ENCODE measurements around the gene XPC. TPM values are rescaled to one million over a fixed set of nuclear protein-coding genes. Genes with fewer than 3 reads are reported as not detected.
A peak's percentile ranks its signal among the peaks of the same experiment; 100 is the strongest.
"Not testable (repeated sequence)": the region's sequence is repeated elsewhere in the genome, so short reads cannot be mapped to it uniquely, and the experiment has no call there.

The XPC gene
- 30.9 TPM for total RNA-seq (2013)
- 10 to 100 TPM; 13.4 to 22.0 (median 15.5) TPM for polyA plus RNA-seq
- 18.8 and 25.9 TPM in 2 replicates for polyA minus RNA-seq
- 7.8 to 50.6 (median 29.8) reads per million in 11 experiments for total RNA-seq

- WGBS (ENCODE audit: insufficient coverage) = under 1% methylated on average over 67 of the region's 78 CpGs
- intact Hi-C loops (cut with micrococcal nuclease) = loop anchor here (1.0 to 5.0 kb wide), 4 partner anchors 36 to 769 kb away; partner anchors contain the start of genes CCDC174 (in 1 of the 2), CHCHD4 (in 1 of the 2) and NR2C2 (in 1 of the 2)
- H3K4me3 Mint-ChIP-seq = peak within 1 kb of the TSS; percentile 92 to 97
- Histone ChIP-seq H3K9me3 (replicated peaks in 1 of 2; ENCODE audit: control insufficient read depth in 1 of 2, insufficient read depth in 1 of 2, low read length in 2 of 2) (no peaks in the 10 kb centered on the region), H3K4me1 (ENCODE audit: control insufficient read depth in 1 of 2, insufficient read depth in 2 of 2, low read length in 2 of 2) (peaks cover 14 to 21% of the 10 kb centered on the region in 2 donors), H3K79me2 (ENCODE audit: insufficient read depth, low read length) (peaks cover 52% of the 10 kb centered on the region), H3K4me2 (replicated peaks; ENCODE audit: extremely low read depth, low read length, poor library complexity, severe bottlenecking) (peak within 1 kb of the TSS; percentile 88), H2AFZ (ENCODE audit: insufficient read depth, low read depth, low read length, poor library complexity, severe bottlenecking) (peak within 1 kb of the TSS; percentile 93), H3K4me3 (replicated peaks in 1 of 3; ENCODE audit: low read depth in 2 of 3, low read length in 3 of 3) (peak within 1 kb of the TSS; percentile 55 to 93 (median 87)), H3K36me3 (replicated peaks in 1 of 2; ENCODE audit: control insufficient read depth in 1 of 2, insufficient read depth in 2 of 2, low read length in 2 of 2) (peaks cover 24 to 26% of the 10 kb centered on the region in 2 donors), H3K27me3 (ENCODE audit: control insufficient read depth in 2 of 2, insufficient read depth in 2 of 2, low read length in 2 of 2) (no peaks in the 10 kb centered on the region), H3K27ac (ENCODE audit: low read depth in 1 of 2, low read length in 2 of 2) (peak within 1 kb of the TSS; percentile 61 to 94), H4K20me1 (ENCODE audit: insufficient read depth, low read length) (peaks cover 5% of the 10 kb centered on the region), H3K9ac (ENCODE audit: insufficient read depth, low read length, poor library complexity, severe bottlenecking) (peak within 1 kb of the TSS; percentile 95)
- H3K36me3 Mint-ChIP-seq = peaks cover 16 to 21% of the 10 kb centered on the region in 2 donors
- no peak for TF ChIP-seq CTCF (IDR thresholded peaks at IDR 0.05)
- H3K27me3 Mint-ChIP-seq (ENCODE audit: low read depth in 3 of 3) = peaks cover 0 to 5% (median 0%) of the 10 kb centered on the region in 3 donors
- peak within 1 kb of the TSS; percentile 95 to 100 (median 98) for H3K27ac Mint-ChIP-seq
- DNase-seq = peak; percentile 98 to 99 (median 98)
- peaks cover 0 to 3% (median 0%) of the 10 kb centered on the region in 7 donors for H3K9me3 Mint-ChIP-seq
- peaks cover 34% of the 10 kb centered on the region for H3K4me1 Mint-ChIP-seq
These were observed at the start of gene XPC, which contains the start of gene LSM3 for GRCh38 chr3:14178247-14179113. Gene XPC, minus strand, starts transcription at chr3:14178601. Its CDS starts 33 bp downstream, at chr3:14178568. Gene LSM3, plus strand, starts transcription at chr3:14178817. Its CDS starts 44 bp downstream, at chr3:14178861.

GRCh38 chr3:14227856-14228255 lies 49.5 kb upstream of the XPC start:
- H3K27me3 ChIP-seq (ENCODE audit: control insufficient read depth in 2 of 2, insufficient read depth in 2 of 2, low read length in 2 of 2) = no peaks in the 10 kb centered on the region
- H3K4me3 ChIP-seq (replicated peaks in 1 of 3; ENCODE audit: low read depth in 2 of 3, low read length in 3 of 3) = no peak overlapping the region
- 92% methylated on average over 1 of the region's 1 CpG for WGBS (ENCODE audit: insufficient coverage)
- H3K9me3 Mint-ChIP-seq = peaks cover 0 to 3% (median 2%) of the 10 kb centered on the region in 7 donors
- no peaks in the 10 kb centered on the region for H3K79me2 ChIP-seq (ENCODE audit: insufficient read depth, low read length)
- no peak overlapping the region for H3K27ac ChIP-seq (ENCODE audit: low read depth in 1 of 2, low read length in 2 of 2)
- no peak for DNase-seq
- TF ChIP-seq CTCF (IDR thresholded peaks at IDR 0.05) = no peak
- H3K36me3 Mint-ChIP-seq = no peaks in the 10 kb centered on the region
- H3K4me3 Mint-ChIP-seq = no peak overlapping the region
- peaks cover 4 to 8% of the 10 kb centered on the region in 2 donors for H3K4me1 ChIP-seq (ENCODE audit: control insufficient read depth in 1 of 2, insufficient read depth in 2 of 2, low read length in 2 of 2)
- H3K9me3 ChIP-seq (replicated peaks in 1 of 2; ENCODE audit: control insufficient read depth in 1 of 2, insufficient read depth in 1 of 2, low read length in 2 of 2) = no peaks in the 10 kb centered on the region
- H3K9ac ChIP-seq (ENCODE audit: insufficient read depth, low read length, poor library complexity, severe bottlenecking) = no peak overlapping the region
- intact Hi-C loops (cut with micrococcal nuclease) = no loop called here
- H2AFZ ChIP-seq (ENCODE audit: insufficient read depth, low read depth, low read length, poor library complexity, severe bottlenecking) = no peak overlapping the region
- H3K4me2 ChIP-seq (replicated peaks; ENCODE audit: extremely low read depth, low read length, poor library complexity, severe bottlenecking) = no peak overlapping the region
- H3K27ac Mint-ChIP-seq = no peak overlapping the region
- no peaks in the 10 kb centered on the region for H3K36me3 ChIP-seq (replicated peaks in 1 of 2; ENCODE audit: control insufficient read depth in 1 of 2, insufficient read depth in 2 of 2, low read length in 2 of 2)
- H4K20me1 ChIP-seq (ENCODE audit: insufficient read depth, low read length) = no peaks in the 10 kb centered on the region
- peaks cover 17% of the 10 kb centered on the region for H3K4me1 Mint-ChIP-seq
- H3K27me3 Mint-ChIP-seq (ENCODE audit: low read depth in 3 of 3) = peaks cover 1 to 10% (median 6%) of the 10 kb centered on the region in 3 donors

- H3K36me3 ChIP-seq (replicated peaks in 1 of 2; ENCODE audit: control insufficient read depth in 1 of 2, insufficient read depth in 2 of 2, low read length in 2 of 2); H3K27ac ChIP-seq (ENCODE audit: low read depth in 1 of 2, low read length in 2 of 2); H4K20me1 ChIP-seq (ENCODE audit: insufficient read depth, low read length); DNase-seq; H3K27ac Mint-ChIP-seq; H3K9me3 Mint-ChIP-seq; H3K9me3 ChIP-seq (replicated peaks in 1 of 2; ENCODE audit: control insufficient read depth in 1 of 2, insufficient read depth in 1 of 2, low read length in 2 of 2); H3K79me2 ChIP-seq (ENCODE audit: insufficient read depth, low read length); H3K4me1 ChIP-seq (ENCODE audit: control insufficient read depth in 1 of 2, insufficient read depth in 2 of 2, low read length in 2 of 2); H3K36me3 Mint-ChIP-seq; H2AFZ ChIP-seq (ENCODE audit: insufficient read depth, low read depth, low read length, poor library complexity, severe bottlenecking); H3K4me3 ChIP-seq (replicated peaks in 1 of 3; ENCODE audit: low read depth in 2 of 3, low read length in 3 of 3); H3K27me3 ChIP-seq (ENCODE audit: control insufficient read depth in 2 of 2, insufficient read depth in 2 of 2, low read length in 2 of 2); H3K9ac ChIP-seq (ENCODE audit: insufficient read depth, low read length, poor library complexity, severe bottlenecking); H3K4me3 Mint-ChIP-seq; H3K4me2 ChIP-seq (replicated peaks; ENCODE audit: extremely low read depth, low read length, poor library complexity, severe bottlenecking); intact Hi-C loops (cut with micrococcal nuclease); H3K27me3 Mint-ChIP-seq (ENCODE audit: low read depth in 3 of 3): not testable (repeated sequence)
- H3K4me1 Mint-ChIP-seq = peaks cover 10% of the 10 kb centered on the region
- 71% methylated on average over 1 of the region's 3 CpGs for WGBS (ENCODE audit: insufficient coverage)
These were observed 48.0 kb upstream of the XPC start for GRCh38 chr3:14226351-14226750.

Measured in CD14-positive monocyte (primary cell).